OCI-LY3 (cell line): ENCODE measurements around the gene GAK.

Source experiments
- H2AFZ ChIP-seq: fragments of 200-600, 300-600 bp; shearing (Covaris generic); 2 replicates; pipeline ENCODE4 v1.6.0; 2014; ENCODE audit warnings: antibody characterized with exemption, low read depth, low read length
- H3K27ac ChIP-seq: fragments of 200-600, 300-600 bp; sonication (generic); 2 replicates; pipeline ENCODE4 v1.5.1; 2014; ENCODE audit warnings: mild to moderate bottlenecking, low read length, moderate library complexity, mixed read lengths
- H3K27me3 ChIP-seq: fragments of 200-600, 300-600 bp; sonication (generic); 2 replicates; pipeline ENCODE4 v1.6.1; 2014; ENCODE audit warnings: low read depth, low read length, mixed read lengths
- H3K36me3 ChIP-seq: fragments of 200-600, 300-600 bp; sonication (generic); replicated peaks from 2 replicates; pipeline ENCODE3; 2014; ENCODE audit warnings: low read depth, low read length, mixed read lengths
- H3K4me1 ChIP-seq: fragments of 300-600, 200-600 bp; sonication (generic); 2 replicates; pipeline ENCODE4 v1.6.1; 2014; ENCODE audit warnings: low read length, mixed read lengths
- H3K4me2 ChIP-seq: fragments of 200-600, 300-600 bp; sonication (generic); 2 replicates; pipeline ENCODE4 v1.6.1; 2014; ENCODE audit warnings: low read length, mixed read lengths
- H3K4me3 ChIP-seq: fragments of 300-600, 200-600 bp; sonication (generic); 2 replicates; pipeline ENCODE4 v1.5.1; 2014; ENCODE audit warnings: antibody characterized with exemption, mild to moderate bottlenecking, low read length, moderate library complexity
- H3K79me2 ChIP-seq: fragments of 300-600, 200-600 bp; shearing (Covaris generic); 2 replicates; pipeline ENCODE4 v1.6.1; 2014; ENCODE audit warnings: mild to moderate bottlenecking, low read length, mixed read lengths
- H3K9ac ChIP-seq: fragments of 300-600, 200-600 bp; shearing (Covaris generic); 2 replicates; pipeline ENCODE4 v1.6.0; 2014; ENCODE audit warnings: mild to moderate bottlenecking, low read length, moderate library complexity
- H3K9me3 ChIP-seq: fragments of 200-600, 300-600 bp; shearing (Covaris generic); 2 replicates; pipeline ENCODE4 v1.6.1; 2014; ENCODE audit warnings: low read length, mixed read lengths; ENCODE audit not compliant: insufficient read depth
- H4K20me1 ChIP-seq: fragments of 200-600, 300-600 bp; sonication (generic); 2 replicates; pipeline ENCODE4 v1.6.1; 2016; ENCODE audit warnings: low read length, mixed read lengths; ENCODE audit not compliant: insufficient read depth
- EZH2phosphoT487 ChIP-seq: fragments of 200-600 bp; shearing (Covaris generic); IDR thresholded peaks from 2 replicates; pipeline ENCODE4 v1.6.1; 2018; ENCODE audit warnings: antibody characterized with exemption, mixed run types, low read depth
- TF ChIP-seq, protein P1 (sequence below): fragments of 200-600, 300-600 bp; sonication (generic); IDR thresholded peaks from 2 replicates; pipeline ENCODE4 v1.5.1; 2014; ENCODE audit warnings: antibody characterized with exemption, low read length, low read depth

GAK gene

GRCh38 chr4:957581-958313, 25.6 kb upstream of the GAK start:
- Histone ChIP-seq H3K9ac (no peak overlapping the region), H3K9me3 (no peaks in the 10 kb centered on the region), H3K79me2 (no peaks in the 10 kb centered on the region), H3K4me2 (no peak overlapping the region), H3K36me3 (no peaks in the 10 kb centered on the region), H2AFZ (no peak overlapping the region), H3K4me1 (no peaks in the 10 kb centered on the region), H3K4me3 (no peak overlapping the region), H3K27me3 (no peaks in the 10 kb centered on the region), H4K20me1 (no peaks in the 10 kb centered on the region), H3K27ac (no peak overlapping the region)
- TF ChIP-seq, protein P1, sequence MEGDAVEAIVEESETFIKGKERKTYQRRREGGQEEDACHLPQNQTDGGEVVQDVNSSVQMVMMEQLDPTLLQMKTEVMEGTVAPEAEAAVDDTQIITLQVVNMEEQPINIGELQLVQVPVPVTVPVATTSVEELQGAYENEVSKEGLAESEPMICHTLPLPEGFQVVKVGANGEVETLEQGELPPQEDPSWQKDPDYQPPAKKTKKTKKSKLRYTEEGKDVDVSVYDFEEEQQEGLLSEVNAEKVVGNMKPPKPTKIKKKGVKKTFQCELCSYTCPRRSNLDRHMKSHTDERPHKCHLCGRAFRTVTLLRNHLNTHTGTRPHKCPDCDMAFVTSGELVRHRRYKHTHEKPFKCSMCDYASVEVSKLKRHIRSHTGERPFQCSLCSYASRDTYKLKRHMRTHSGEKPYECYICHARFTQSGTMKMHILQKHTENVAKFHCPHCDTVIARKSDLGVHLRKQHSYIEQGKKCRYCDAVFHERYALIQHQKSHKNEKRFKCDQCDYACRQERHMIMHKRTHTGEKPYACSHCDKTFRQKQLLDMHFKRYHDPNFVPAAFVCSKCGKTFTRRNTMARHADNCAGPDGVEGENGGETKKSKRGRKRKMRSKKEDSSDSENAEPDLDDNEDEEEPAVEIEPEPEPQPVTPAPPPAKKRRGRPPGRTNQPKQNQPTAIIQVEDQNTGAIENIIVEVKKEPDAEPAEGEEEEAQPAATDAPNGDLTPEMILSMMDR = no peak
- no peak for TF ChIP-seq EZH2phosphoT487

DNA sequence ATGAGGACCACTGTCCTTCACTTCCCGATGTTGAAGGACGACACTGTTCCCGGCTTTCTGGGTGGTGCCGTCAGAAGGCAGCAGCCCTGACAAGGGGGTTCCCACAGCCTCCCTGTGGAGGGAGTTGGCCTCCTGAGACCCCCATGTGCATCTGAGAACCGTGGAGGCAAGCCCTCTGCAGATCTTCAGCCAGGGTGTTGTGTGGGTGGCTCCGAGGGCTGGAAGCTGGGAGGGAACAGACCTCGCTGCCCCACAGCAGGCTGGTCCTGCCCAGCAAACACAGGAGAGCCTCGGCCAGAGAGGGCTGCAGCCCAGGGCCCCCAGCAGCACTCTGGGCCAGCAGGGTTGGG, 25.1 kb upstream of the GAK start:
- no peak overlapping the region for H3K9ac ChIP-seq
- no peaks in the 10 kb centered on the region for H3K27me3 ChIP-seq
- no peak overlapping the region for H3K4me3 ChIP-seq
- H2AFZ ChIP-seq = no peak overlapping the region
- no peaks in the 10 kb centered on the region for H4K20me1 ChIP-seq
- H3K79me2 ChIP-seq = no peaks in the 10 kb centered on the region
- TF ChIP-seq EZH2phosphoT487 = no peak
- TF ChIP-seq, protein P1 = no peak
- no peak overlapping the region for H3K27ac ChIP-seq
- H3K36me3 ChIP-seq = no peaks in the 10 kb centered on the region
- H3K4me2 ChIP-seq = no peak overlapping the region
- H3K4me1 ChIP-seq = no peaks in the 10 kb centered on the region
- H3K9me3 ChIP-seq = no peaks in the 10 kb centered on the region

GRCh38 chr4:956531-957230, 24.6 kb upstream of the GAK start:
- H3K36me3 ChIP-seq = no peaks in the 10 kb centered on the region
- H3K4me1 ChIP-seq = no peaks in the 10 kb centered on the region
- H3K27me3 ChIP-seq = no peaks in the 10 kb centered on the region
- no peak overlapping the region for H3K9ac ChIP-seq
- no peak overlapping the region for H3K4me3 ChIP-seq
- no peaks in the 10 kb centered on the region for H3K9me3 ChIP-seq
- H3K27ac ChIP-seq = no peak overlapping the region
- TF ChIP-seq EZH2phosphoT487 = no peak
- TF ChIP-seq, protein P1 = no peak
- H2AFZ ChIP-seq = no peak overlapping the region
- H3K4me2 ChIP-seq = no peak overlapping the region
- H4K20me1 ChIP-seq = no peaks in the 10 kb centered on the region
- no peaks in the 10 kb centered on the region for H3K79me2 ChIP-seq

- Histone ChIP-seq H3K9ac (no peak overlapping the region), H3K4me2 (no peak overlapping the region), H3K27me3 (no peaks in the 10 kb centered on the region), H3K36me3 (no peaks in the 10 kb centered on the region), H3K79me2 (no peaks in the 10 kb centered on the region), H3K4me3 (no peak overlapping the region), H2AFZ (no peak overlapping the region), H3K27ac (no peak overlapping the region), H3K4me1 (no peaks in the 10 kb centered on the region), H4K20me1 (no peaks in the 10 kb centered on the region), H3K9me3 (no peaks in the 10 kb centered on the region)
- no peak for TF ChIP-seq EZH2phosphoT487
- TF ChIP-seq, protein P1 = no peak
These were observed 23.8 kb upstream of the GAK start for GRCh38 chr4:955931-956381.
